NCI-H2081 (cell line): ENCODE results near the gene RASSF7.

Source experiments
- DNase-seq, 2 experiments: peaks; one replicate each; lab custom pipeline; 2025; lab: John Stamatoyannopoulos, UW

RASSF7 gene

DNA sequence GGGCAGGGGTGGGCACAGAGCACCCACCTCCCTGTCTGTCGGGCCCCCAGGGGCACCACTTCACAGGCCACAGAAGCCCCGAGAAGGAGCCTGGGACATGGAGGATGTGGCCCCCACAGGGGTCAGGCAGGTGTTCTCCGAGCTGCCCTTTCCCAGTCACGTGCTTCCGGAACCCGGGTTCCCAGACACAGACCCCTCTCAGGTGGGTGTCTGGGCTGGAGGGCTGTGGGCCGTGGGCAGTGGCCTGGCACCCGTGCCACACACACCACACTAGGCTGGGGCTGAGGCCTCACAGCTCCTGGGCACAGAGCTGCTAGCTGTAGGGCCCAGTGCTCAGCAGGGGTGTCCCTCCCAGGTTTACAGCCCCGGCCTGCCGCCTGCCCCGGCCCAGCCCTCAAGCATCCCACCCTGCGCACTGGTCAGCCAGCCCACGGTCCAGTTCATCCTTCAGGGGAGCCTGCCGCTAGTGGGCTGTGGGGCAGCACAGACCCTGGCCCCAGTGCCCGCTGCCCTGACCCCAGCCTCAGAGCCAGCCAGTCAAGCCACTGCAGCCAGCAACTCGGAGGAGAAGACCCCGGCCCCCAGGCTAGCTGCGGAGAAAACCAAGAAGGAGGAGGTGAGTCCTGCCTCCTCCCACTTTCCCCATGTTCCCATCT lies 49.5 kb downstream of the RASSF7 start:
- DNase-seq: no peak

DNA sequence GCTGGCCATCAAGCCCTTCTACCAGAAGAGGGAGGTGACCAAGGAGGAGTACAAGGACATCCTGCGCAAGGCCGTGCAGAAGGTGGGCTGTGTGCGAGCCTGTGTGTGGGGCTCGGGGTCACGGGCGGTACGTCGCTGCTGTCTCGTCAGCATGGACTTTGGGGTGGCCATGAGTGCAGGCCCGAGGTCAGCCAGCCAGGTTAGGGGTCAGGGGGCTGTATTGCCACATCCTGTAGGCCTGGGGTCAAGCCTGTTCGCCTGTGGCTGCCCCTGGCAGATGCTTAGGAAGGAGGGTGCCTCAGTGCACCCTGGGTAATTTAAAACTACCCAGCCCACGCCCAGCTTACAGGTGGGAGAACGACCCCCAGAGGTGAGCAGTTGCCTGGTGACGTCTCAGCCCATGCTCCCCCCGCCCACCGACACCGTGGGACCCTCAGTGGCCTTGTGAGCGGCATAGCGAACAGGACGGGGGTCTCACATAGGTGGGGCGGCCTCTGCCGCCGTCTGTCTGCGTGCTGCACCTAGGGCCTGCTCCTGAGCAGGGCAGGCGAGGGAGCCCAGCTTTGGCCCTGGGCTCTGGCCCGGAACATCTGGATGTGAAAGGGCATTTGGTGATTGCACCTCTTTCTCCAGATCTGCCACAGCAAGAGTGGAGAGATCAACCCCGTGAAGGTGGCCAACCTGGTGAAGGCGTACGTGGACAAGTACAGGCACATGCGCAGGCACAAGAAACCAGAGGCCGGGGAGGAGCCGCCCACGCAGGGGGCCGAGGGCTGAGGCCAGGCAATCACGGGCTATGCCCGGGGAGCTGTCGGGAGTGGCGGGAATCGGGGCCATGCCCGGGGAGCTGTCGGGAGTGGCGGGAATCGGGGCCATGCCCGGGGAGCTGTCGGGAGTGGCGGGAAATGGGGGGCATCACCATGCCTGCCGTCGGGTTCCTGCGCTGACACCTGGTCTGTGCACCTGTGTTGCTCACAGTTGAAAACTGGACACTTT lies 50.5 kb downstream of the RASSF7 start:
- no peak for DNase-seq

DNA sequence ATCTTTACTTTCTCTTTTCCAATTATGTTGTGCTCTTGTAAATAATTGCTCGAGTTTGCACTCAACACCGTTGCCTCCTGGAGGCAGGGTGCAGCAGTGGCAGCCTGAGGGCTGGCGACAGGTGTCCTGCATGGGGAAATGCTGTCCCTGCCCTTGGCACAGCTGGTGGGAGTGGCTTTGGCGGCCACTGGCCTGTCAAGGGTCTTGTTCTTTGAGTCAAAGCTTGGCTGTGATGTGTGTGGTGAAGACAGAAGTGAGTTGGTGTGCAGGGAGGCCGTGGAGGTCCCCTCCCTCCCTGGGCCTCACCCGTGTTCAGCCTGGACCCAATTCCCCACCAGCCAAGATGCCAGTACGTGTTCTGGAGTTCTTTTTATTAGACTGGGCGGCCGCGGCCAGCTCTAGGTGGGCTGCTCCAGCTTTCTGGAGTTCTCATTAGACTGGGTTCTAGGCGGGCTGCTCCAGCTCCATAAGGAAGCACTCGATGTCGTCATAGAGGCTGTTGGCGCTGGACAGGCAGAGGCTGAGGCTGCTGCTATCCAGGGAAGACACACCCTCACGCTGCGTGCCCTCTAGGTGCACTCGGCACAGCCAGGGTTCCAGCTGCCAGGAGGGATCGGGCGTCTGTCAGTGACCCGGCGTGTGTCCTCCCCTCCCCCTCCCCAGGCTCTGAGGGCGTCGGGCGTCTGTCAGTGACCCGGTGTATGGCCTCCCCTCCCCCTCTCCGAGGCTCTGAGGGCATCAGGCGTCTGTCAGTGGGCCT lies 51.6 kb downstream of the RASSF7 start:
- no peak for DNase-seq

DNA sequence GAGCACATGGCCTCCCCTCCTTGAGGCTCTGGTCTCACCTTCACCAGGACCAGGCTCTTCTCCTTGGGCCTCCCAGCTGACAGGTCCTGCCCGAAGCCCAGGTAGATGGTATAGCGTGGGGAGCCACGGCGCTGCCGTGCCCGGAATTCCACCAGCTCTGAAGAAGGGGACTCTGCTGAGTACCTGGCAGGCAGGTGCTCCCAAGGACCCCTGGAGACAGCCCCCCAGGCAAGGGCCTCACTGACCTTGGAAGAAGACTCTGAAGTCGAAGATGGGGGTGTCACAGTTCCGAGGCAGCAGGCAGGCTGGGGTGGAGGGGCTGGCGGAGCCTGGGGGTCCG lies 52.2 kb downstream of the RASSF7 start:
- DNase-seq: no peak

DNA sequence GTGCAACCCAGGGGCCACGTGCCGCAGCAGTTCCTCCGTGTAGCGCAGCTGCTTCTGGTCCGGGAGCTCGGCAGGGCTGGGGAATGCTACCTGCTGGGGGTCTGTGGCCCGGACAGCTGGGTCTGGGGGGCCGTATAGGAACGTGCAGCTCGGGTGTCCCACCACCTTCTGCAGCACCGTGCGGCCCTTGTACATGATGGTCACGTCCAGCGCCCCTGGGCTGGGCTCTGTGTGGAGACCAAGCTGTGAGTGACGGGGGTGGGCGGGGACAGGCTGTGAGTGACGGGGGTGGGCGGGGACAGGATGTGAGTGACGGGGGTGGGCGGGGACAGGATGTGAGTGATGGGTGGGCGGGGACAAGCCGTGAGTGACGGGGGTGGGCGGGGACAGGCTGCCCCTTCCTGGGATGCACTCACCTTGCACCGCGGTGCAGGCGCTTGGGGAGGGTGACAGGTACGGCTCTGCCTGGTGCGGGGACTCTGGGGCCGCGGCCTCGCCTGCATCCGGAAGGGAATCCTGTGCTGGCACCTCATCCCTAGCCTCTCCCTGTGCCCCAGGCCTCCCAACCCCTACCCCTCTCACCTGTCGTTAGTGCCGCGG lies 52.7 kb downstream of the RASSF7 start:
- DNase-seq: peak; percentile 26 to 54
